Astrocyte (in vitro differentiated cells and primary cell): Measurements from ENCODE around the gene CCND1. TPM values are rescaled to one million over a fixed set of nuclear protein-coding genes. Genes with fewer than 3 reads are reported as not detected.
"Not testable (repeated sequence)": the region's sequence is repeated elsewhere in the genome, so short reads cannot be mapped to it uniquely, and the experiment has no call there.

Source experiments
- DNase-seq: peaks from one replicate; pipeline ENCODE4 v3.0.0-alpha.2; 2010; ENCODE audit warnings: low read depth
- FAIRE-seq: peaks from 2 replicates; lab custom pipeline; 2011; peaks lifted over from hg19 to GRCh38; lab: Jason Lieb, UNC
- H2AFZ ChIP-seq: 2 replicates; pipeline ENCODE4 v1.6.0; 2012; ENCODE audit warnings: low read depth, low read length, inconsistent platforms
- H3K27ac ChIP-seq: 2 replicates; pipeline ENCODE4 v1.5.1; 2011; ENCODE audit warnings: low read depth, low read length, inconsistent platforms
- H3K27me3 ChIP-seq: 2 replicates; pipeline ENCODE4 v1.6.0; 2011; ENCODE audit warnings: low read length, inconsistent platforms; ENCODE audit not compliant: insufficient read depth
- H3K36me3 ChIP-seq: 2 replicates; pipeline ENCODE4 v1.5.1; 2011; ENCODE audit warnings: low read length, inconsistent platforms; ENCODE audit not compliant: insufficient read depth
- H3K4me1 ChIP-seq: 2 replicates; pipeline ENCODE4 v1.5.1; 2011; ENCODE audit warnings: low read length, inconsistent platforms; ENCODE audit not compliant: insufficient read depth
- H3K4me2 ChIP-seq: 2 replicates; pipeline ENCODE4 v1.6.0; 2012; ENCODE audit warnings: low read length, inconsistent platforms
- H3K4me3 ChIP-seq: 2 replicates; pipeline ENCODE4 v1.5.1; 2011; ENCODE audit warnings: low read depth, mild to moderate bottlenecking, low read length, inconsistent platforms; ENCODE audit not compliant: insufficient read depth
- H3K79me2 ChIP-seq: 2 replicates; pipeline ENCODE4 v1.6.0; 2012; ENCODE audit warnings: mild to moderate bottlenecking, low read length, inconsistent platforms; ENCODE audit not compliant: insufficient read depth
- H3K9ac ChIP-seq: 2 replicates; pipeline ENCODE4 v1.6.0; 2012; ENCODE audit warnings: mild to moderate bottlenecking, low read length, inconsistent platforms
- H3K9me3 ChIP-seq: 2 replicates; pipeline ENCODE4 v1.5.1; 2012; ENCODE audit warnings: low read depth, mild to moderate bottlenecking, low read length, inconsistent platforms; ENCODE audit not compliant: insufficient read depth
- H4K20me1 ChIP-seq: 2 replicates; pipeline ENCODE4 v1.6.0; 2012; ENCODE audit warnings: low read length, inconsistent platforms; ENCODE audit not compliant: insufficient read depth
- H3K27ac Mint-ChIP-seq: one replicate; pipeline ENCODE4 v1.8.0; 2021; ENCODE audit warnings: mild to moderate bottlenecking, mixed read lengths; ENCODE audit not compliant: unreplicated experiment
- H3K27me3 Mint-ChIP-seq: one replicate; pipeline ENCODE4 v1.8.0; 2021; ENCODE audit warnings: low read depth, mixed read lengths; ENCODE audit not compliant: unreplicated experiment
- H3K36me3 Mint-ChIP-seq: one replicate; pipeline ENCODE4 v1.8.0; 2021; ENCODE audit warnings: low read depth, mixed read lengths; ENCODE audit not compliant: unreplicated experiment
- H3K4me1 Mint-ChIP-seq: one replicate; pipeline ENCODE4 v1.8.0; 2021; ENCODE audit warnings: low read depth, mixed read lengths; ENCODE audit not compliant: unreplicated experiment
- H3K4me3 Mint-ChIP-seq: one replicate; pipeline ENCODE4 v1.8.0; 2021; ENCODE audit warnings: mild to moderate bottlenecking, moderate library complexity, mixed read lengths; ENCODE audit not compliant: unreplicated experiment
- H3K9me3 Mint-ChIP-seq: one replicate; pipeline ENCODE4 v1.8.0; 2021; ENCODE audit warnings: mild to moderate bottlenecking, mixed read lengths; ENCODE audit not compliant: unreplicated experiment
- EZH2 ChIP-seq: IDR thresholded peaks from 2 replicates; pipeline ENCODE4 v1.6.1; 2012; ENCODE audit warnings: mild to moderate bottlenecking, low read length, inconsistent platforms; ENCODE audit not compliant: insufficient read depth
- total RNA-seq: library from RNA; stranded (reverse); gene quantifications from 2 replicates; pipeline ENCODE4 v1.2.1, GENCODE V29; 2021
- TF ChIP-seq, protein P1 (sequence below): IDR thresholded peaks from 2 replicates; pipeline ENCODE4 v1.5.1; 2011; ENCODE audit warnings: low read depth, mild to moderate bottlenecking, inconsistent platforms, low read length, moderate library complexity; ENCODE audit not compliant: insufficient read depth

Gene CCND1
- total RNA-seq, 1 donor from 2014 or later = 482 TPM

- Mint-ChIP-seq H3K36me3 (no peaks in the 10 kb centered on the region), H3K9me3 (peaks cover 1% of the 10 kb centered on the region), H3K4me1 (peaks cover 7% of the 10 kb centered on the region), H3K27ac (no peak overlapping the region), H3K4me3 (no peak overlapping the region), H3K27me3 (peaks cover 2% of the 10 kb centered on the region)
- Histone ChIP-seq H3K27ac (no peak overlapping the region), H3K9me3 (no peaks in the 10 kb centered on the region), H3K4me2 (peak overlapping the region; percentile 59), H3K27me3 (no peaks in the 10 kb centered on the region), H2AFZ (no peak overlapping the region), H3K79me2 (no peaks in the 10 kb centered on the region), H4K20me1 (no peaks in the 10 kb centered on the region), H3K4me3 (no peak overlapping the region), H3K36me3 (no peaks in the 10 kb centered on the region), H3K4me1 (no peaks in the 10 kb centered on the region), H3K9ac (no peak overlapping the region)
- DNase-seq (no peak), FAIRE-seq (no peak)
- TF ChIP-seq, protein P1, sequence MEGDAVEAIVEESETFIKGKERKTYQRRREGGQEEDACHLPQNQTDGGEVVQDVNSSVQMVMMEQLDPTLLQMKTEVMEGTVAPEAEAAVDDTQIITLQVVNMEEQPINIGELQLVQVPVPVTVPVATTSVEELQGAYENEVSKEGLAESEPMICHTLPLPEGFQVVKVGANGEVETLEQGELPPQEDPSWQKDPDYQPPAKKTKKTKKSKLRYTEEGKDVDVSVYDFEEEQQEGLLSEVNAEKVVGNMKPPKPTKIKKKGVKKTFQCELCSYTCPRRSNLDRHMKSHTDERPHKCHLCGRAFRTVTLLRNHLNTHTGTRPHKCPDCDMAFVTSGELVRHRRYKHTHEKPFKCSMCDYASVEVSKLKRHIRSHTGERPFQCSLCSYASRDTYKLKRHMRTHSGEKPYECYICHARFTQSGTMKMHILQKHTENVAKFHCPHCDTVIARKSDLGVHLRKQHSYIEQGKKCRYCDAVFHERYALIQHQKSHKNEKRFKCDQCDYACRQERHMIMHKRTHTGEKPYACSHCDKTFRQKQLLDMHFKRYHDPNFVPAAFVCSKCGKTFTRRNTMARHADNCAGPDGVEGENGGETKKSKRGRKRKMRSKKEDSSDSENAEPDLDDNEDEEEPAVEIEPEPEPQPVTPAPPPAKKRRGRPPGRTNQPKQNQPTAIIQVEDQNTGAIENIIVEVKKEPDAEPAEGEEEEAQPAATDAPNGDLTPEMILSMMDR = no peak
Observed at GRCh38 chr11:69685348-69685747, 44.4 kb downstream of the CCND1 start.

- DNase-seq = no peak
- TF ChIP-seq EZH2 = no peak
- TF ChIP-seq, protein P1 = no peak
- Histone ChIP-seq H3K79me2 (no peaks in the 10 kb centered on the region), H2AFZ (no peak overlapping the region), H3K4me1 (no peaks in the 10 kb centered on the region), H3K27ac (no peak overlapping the region), H3K9ac (no peak overlapping the region), H3K4me3 (no peak overlapping the region), H3K27me3 (no peaks in the 10 kb centered on the region), H3K36me3 (no peaks in the 10 kb centered on the region), H3K9me3 (no peaks in the 10 kb centered on the region), H3K4me2 (no peak overlapping the region), H4K20me1 (no peaks in the 10 kb centered on the region)
- Mint-ChIP-seq H3K27ac (no peak overlapping the region), H3K27me3 (peaks cover 3% of the 10 kb centered on the region), H3K4me1 (peaks cover 7% of the 10 kb centered on the region), H3K4me3 (no peak overlapping the region), H3K36me3 (no peaks in the 10 kb centered on the region), H3K9me3 (no peaks in the 10 kb centered on the region)
- no peak for FAIRE-seq
Observed at GRCh38 chr11:69686452-69686851, 45.5 kb downstream of the CCND1 start.

GRCh38 chr11:69686856-69687255 lies 45.9 kb downstream of the CCND1 start:
- Mint-ChIP-seq H3K4me3 (no peak overlapping the region), H3K27me3 (peaks cover 4% of the 10 kb centered on the region), H3K27ac (no peak overlapping the region), H3K36me3 (no peaks in the 10 kb centered on the region), H3K4me1 (peaks cover 7% of the 10 kb centered on the region), H3K9me3 (no peaks in the 10 kb centered on the region)
- Histone ChIP-seq H3K4me3 (no peak overlapping the region), H3K9ac (no peak overlapping the region), H3K9me3 (no peaks in the 10 kb centered on the region), H3K4me1 (no peaks in the 10 kb centered on the region), H3K27ac (no peak overlapping the region), H3K4me2 (no peak overlapping the region), H3K27me3 (no peaks in the 10 kb centered on the region), H3K36me3 (no peaks in the 10 kb centered on the region), H4K20me1 (no peaks in the 10 kb centered on the region), H2AFZ (no peak overlapping the region), H3K79me2 (no peaks in the 10 kb centered on the region)
- DNase-seq = no peak
- no peak for FAIRE-seq
- TF ChIP-seq, protein P1 = no peak

GRCh38 chr11:69687969-69688771 lies 47.2 kb downstream of the CCND1 start:
- not testable (repeated sequence) for H3K4me2 ChIP-seq, H3K27me3 Mint-ChIP-seq, H3K4me1 Mint-ChIP-seq, H3K9me3 ChIP-seq, H3K36me3 ChIP-seq, H3K9ac ChIP-seq, H3K27me3 ChIP-seq, H3K4me3 ChIP-seq, H3K9me3 Mint-ChIP-seq, H4K20me1 ChIP-seq, DNase-seq, H3K27ac Mint-ChIP-seq, H2AFZ ChIP-seq, H3K36me3 Mint-ChIP-seq, H3K4me1 ChIP-seq, FAIRE-seq, H3K4me3 Mint-ChIP-seq, H3K27ac ChIP-seq, H3K79me2 ChIP-seq
